Keratinocyte (primary cell): ENCODE data around the gene KIAA1958.

ENCODE experiments used
- CTCF ChIP-seq, 3 experiments: IDR thresholded peaks in 1 of 3; conservative IDR thresholded peaks in 1 of 3; optimal IDR thresholded peaks in 1 of 3; 2 replicates in 2 of 3; 3 replicates in 1 of 3; pipeline versions ENCODE3 to v1.5.1; 2011; ENCODE audit warnings: low read length in 3 of 3, mild to moderate bottlenecking in 3 of 3, moderate library complexity in 2 of 3, control low read depth in 1 of 3, inconsistent platforms in 1 of 3; ENCODE audit not compliant: insufficient read depth in 2 of 3; ENCODE audit errors: extremely low read depth in 1 of 3
- EZH2 ChIP-seq: IDR thresholded peaks from one replicate; pipeline ENCODE4 v1.6.1; 2012; ENCODE audit warnings: inconsistent platforms, mild to moderate bottlenecking, low read length, moderate library complexity

GRCh38 chr9:112479221-112479620 is 7.4 kb upstream of the KIAA1958 start:
- TF ChIP-seq CTCF (optimal IDR thresholded peaks at IDR 0.05 in 1 of 3, IDR thresholded peaks at IDR 0.05 in 1 of 3, conservative IDR thresholded peaks at IDR 0.05 in 1 of 3; ENCODE audit: extremely low read depth in 1 of 3, insufficient read depth in 2 of 3, low read length in 3 of 3) (no peak), EZH2 (no peak)
